Lung (tissue), 12 donors: ENCODE results near the gene ZNF695. TPM values are rescaled to one million over a fixed set of nuclear protein-coding genes. Genes with fewer than 3 reads are reported as not detected.
"Not testable (repeated sequence)": the region's sequence is repeated elsewhere in the genome, so short reads cannot be mapped to it uniquely, and the experiment has no call there.

Experiments
- ATAC-seq: fragments of 200-7000 bp; cut with Tn5 transposase; one replicate; pipeline ENCODE4 v1.9.1; 2020; ENCODE audit warnings: moderate number of reproducible peaks; ENCODE audit not compliant: insufficient read depth, low FRiP score
- DNase-seq, 3 donors: peaks; one replicate each; pipeline ENCODE4 v3.0.0-alpha.2; 2013 to 2017
- H3K27ac ChIP-seq, 2 donors: one replicate each; pipeline ENCODE4 v1.5.1; 2013; ENCODE audit warnings: mild to moderate bottlenecking in 2 of 2, moderate library complexity in 2 of 2, control low read depth in 1 of 2, inconsistent platforms in 1 of 2, low read depth in 1 of 2, low read length in 1 of 2
- H3K27me3 ChIP-seq, 3 donors: one replicate each; pipeline ENCODE4 v1.5.1; 2013; ENCODE audit warnings: low read length in 2 of 3; ENCODE audit not compliant: control insufficient read depth in 3 of 3, insufficient read depth in 3 of 3
- H3K36me3 ChIP-seq, 4 donors: one replicate each; pipeline ENCODE4 v1.5.1; 2013; ENCODE audit warnings: low read length in 4 of 4, mild to moderate bottlenecking in 1 of 4, moderate library complexity in 1 of 4; ENCODE audit not compliant: control insufficient read depth in 4 of 4, insufficient read depth in 4 of 4
- H3K4me1 ChIP-seq, 5 donors: one replicate each; pipeline ENCODE4 v1.5.1; 2013; ENCODE audit warnings: low read length in 5 of 5, mild to moderate bottlenecking in 2 of 5, moderate library complexity in 1 of 5; ENCODE audit not compliant: control insufficient read depth in 5 of 5, insufficient read depth in 5 of 5
- H3K4me3 ChIP-seq: one replicate; pipeline ENCODE4 v1.5.1; 2013; ENCODE audit warnings: mild to moderate bottlenecking, control low read depth, moderate library complexity
- H3K9ac ChIP-seq, 2 donors: one replicate each; pipeline ENCODE4 v1.5.1; 2013; ENCODE audit warnings: low read length in 2 of 2, control low read depth in 1 of 2; ENCODE audit not compliant: insufficient read depth in 1 of 2
- H3K9me3 ChIP-seq, 4 donors: one replicate each; pipeline ENCODE4 v1.5.1; 2013; ENCODE audit warnings: low read length in 3 of 4, mild to moderate bottlenecking in 1 of 4, moderate library complexity in 1 of 4; ENCODE audit not compliant: control insufficient read depth in 4 of 4, insufficient read depth in 3 of 4
- CTCF ChIP-seq: IDR thresholded peaks from 2 replicates; pipeline ENCODE4 v1.5.1; 2012; ENCODE audit warnings: mild to moderate bottlenecking; ENCODE audit errors: control extremely low read depth, extremely low read depth
- WGBS, 2 donors: extraction: QIAGEN DNeasy Blood & Tissue Kit; methylation state at CpG; one replicate each; pipeline ENCODE4 v1.1.7; 2013; 5-methylcytosine and 5-hydroxymethylcytosine counted together
- polyA plus RNA-seq, 2 donors: library from polyadenylated mRNA; stranded (reverse); fragments of 200-250 nt; gene quantifications; one replicate each; pipeline ENCODE4 v1.2.1, GENCODE V29; 2013
- total RNA-seq, 2 donors: library from RNA; depleted of rRNA in 1 of 2; stranded (reverse); fragments of >200 nt in 1 of 2; gene quantifications; one replicate each; pipeline ENCODE4 v1.2.1, GENCODE V29; 2014 to 2021
- donor health status: control.
- donor health status: control.
- donor health status: Bipolar disorder and iron deficiency.
- donor health status: healthy.
- donor health status: DM: yes; HTN: yes; CAD: no.

Gene ZNF695
- total and polyA plus RNA-seq, 4 donors, result 0.23 to 1.4 (median 0.61) TPM; not detected in 1

- H3K9ac ChIP-seq, result no peak overlapping the region
- H3K4me3 ChIP-seq, result no peak overlapping the region
- H3K36me3 ChIP-seq, result peaks cover 4 to 34% (median 24%) of the 10 kb centered on the region in 4 donors
- no peak for TF ChIP-seq CTCF
- DNase-seq, result no peak
- ATAC-seq, result no peak
- H3K27ac ChIP-seq, result no peak overlapping the region
- 96% methylated on average over 6 of the region's 6 CpGs for WGBS, 2 donors
- no peaks in the 10 kb centered on the region for H3K27me3 ChIP-seq
- H3K4me1 ChIP-seq, result no peaks in the 10 kb centered on the region
- H3K9me3 ChIP-seq, result peaks cover 15 to 37% (median 23%) of the 10 kb centered on the region in 4 donors
Measured at GRCh38 chr1:247037511-247038320, 29.9 kb upstream of the ZNF695 start.

- not testable (repeated sequence) for H3K4me3 ChIP-seq, H3K27me3 ChIP-seq, H3K4me1 ChIP-seq, ATAC-seq, DNase-seq, H3K9ac ChIP-seq, H3K27ac ChIP-seq
- peaks cover 11 to 18% (median 18%) of the 10 kb centered on the region in 4 donors for H3K9me3 ChIP-seq
- peaks cover 2 to 21% (median 13%) of the 10 kb centered on the region in 4 donors for H3K36me3 ChIP-seq
- WGBS, 2 donors, result 97 to 98% methylated on average over 9 to 26 of the region's 30 CpGs
Measured at GRCh38 chr1:247032306-247032705, 24.4 kb upstream of the ZNF695 start.

GRCh38 chr1:247024658-247025057, 16.8 kb upstream of the ZNF695 start:
- H3K27me3 ChIP-seq, H3K9ac ChIP-seq, H3K4me1 ChIP-seq, DNase-seq, H3K27ac ChIP-seq, H3K4me3 ChIP-seq, ATAC-seq, H3K36me3 ChIP-seq, H3K9me3 ChIP-seq: not testable (repeated sequence)
- 83 to 86% methylated on average over 5 of the region's 5 CpGs for WGBS, 2 donors

- peaks cover 0 to 5% (median 0%) of the 10 kb centered on the region in 4 donors for H3K9me3 ChIP-seq
- TF ChIP-seq CTCF, result no peak
- DNase-seq (no peak), ATAC-seq (no peak)
- no peaks in the 10 kb centered on the region for H3K27me3 ChIP-seq
- no peaks in the 10 kb centered on the region for H3K4me1 ChIP-seq
- H3K36me3 ChIP-seq, result no peaks in the 10 kb centered on the region
- H3K9ac ChIP-seq, result no peak overlapping the region
- H3K27ac ChIP-seq, result no peak overlapping the region
- H3K4me3 ChIP-seq, result no peak overlapping the region
- WGBS, 2 donors, result 93 to 94% methylated on average over 6 of the region's 6 CpGs
Measured at GRCh38 chr1:247013391-247013790, 5.5 kb upstream of the ZNF695 start.
